ENCODE measurements around the gene SRSF2.
A peak's percentile ranks its signal among the peaks of the same experiment; 100 is the strongest.
"Not testable (repeated sequence)": the region's sequence is repeated elsewhere in the genome, so short reads cannot be mapped to it uniquely, and the experiment has no call there.

Gene SRSF2, protein sequence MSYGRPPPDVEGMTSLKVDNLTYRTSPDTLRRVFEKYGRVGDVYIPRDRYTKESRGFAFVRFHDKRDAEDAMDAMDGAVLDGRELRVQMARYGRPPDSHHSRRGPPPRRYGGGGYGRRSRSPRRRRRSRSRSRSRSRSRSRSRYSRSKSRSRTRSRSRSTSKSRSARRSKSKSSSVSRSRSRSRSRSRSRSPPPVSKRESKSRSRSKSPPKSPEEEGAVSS

DNA sequence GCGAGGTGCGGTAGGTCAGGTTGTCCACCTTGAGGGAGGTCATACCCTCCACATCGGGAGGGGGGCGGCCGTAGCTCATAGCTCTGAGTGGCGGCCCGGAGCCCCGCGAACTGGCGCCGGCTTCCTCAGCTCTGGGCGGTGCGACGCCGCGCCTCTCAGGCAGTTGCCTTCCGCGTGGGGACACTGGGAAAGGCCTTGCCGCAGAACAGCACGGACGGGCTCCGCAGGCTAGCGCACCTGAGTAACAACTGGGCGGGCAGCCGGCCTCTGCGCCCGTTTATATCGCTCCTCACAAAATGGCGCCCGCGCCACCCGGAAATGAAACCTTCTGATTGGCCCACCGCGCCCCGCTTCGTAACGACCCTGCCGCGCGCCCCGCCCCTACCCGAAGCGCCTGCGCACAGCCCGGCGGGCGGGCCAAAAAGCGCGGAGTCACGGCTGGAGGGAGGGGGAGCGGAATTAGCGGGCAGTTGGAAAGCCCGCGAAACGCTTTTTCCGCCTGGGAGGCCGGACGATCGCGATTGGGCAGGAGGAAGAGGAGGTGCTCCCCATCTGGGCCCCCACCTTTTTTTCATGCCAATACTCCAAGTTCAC, at the start of gene SRSF2:
TSS of gene SRSF2 (minus strand) at position 250 of the 594 bp plus-strand sequence. CDS start at position 79, 171 bp downstream.
- DNase-seq: peak; percentile 97

DNA sequence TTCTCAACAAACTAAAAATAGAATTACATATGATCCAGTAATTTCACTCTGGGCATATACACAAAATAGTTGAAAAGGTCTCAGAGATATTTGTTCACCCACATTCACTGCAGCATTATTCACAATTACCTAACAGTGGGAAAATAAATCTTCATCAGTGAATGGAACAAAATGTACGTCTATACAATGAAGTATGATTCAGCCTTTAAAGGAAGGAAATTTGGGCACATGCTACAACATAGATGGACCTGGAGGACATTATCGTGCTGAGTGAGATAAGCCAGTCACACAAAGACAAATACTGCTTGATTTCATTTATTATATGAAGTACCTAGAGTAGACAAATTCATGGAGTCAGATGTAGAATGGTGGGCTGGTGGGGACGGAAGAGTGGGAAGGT, 47.8 kb upstream of the SRSF2 start:
- no peak for DNase-seq

DNA sequence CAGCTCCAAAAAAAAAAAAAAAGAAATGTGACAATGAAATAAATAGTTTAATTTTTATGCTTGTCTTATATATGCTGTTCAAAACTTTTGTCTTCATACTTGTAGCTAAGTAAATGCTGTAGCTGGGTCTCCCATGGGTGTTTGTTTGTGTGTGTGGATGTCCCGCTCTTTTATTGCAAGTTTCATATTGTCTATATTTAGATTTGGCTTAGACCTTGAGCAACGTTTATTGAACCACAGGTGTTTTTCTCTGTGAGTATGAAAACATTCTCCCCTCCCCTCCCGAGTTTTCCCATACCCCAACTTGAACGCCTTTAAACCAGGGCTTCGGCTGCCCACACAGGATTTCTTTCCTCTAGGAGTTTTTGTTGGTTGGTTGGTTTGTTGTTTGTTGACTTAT, 46.0 kb upstream of the SRSF2 start:
- no peak for DNase-seq

DNA sequence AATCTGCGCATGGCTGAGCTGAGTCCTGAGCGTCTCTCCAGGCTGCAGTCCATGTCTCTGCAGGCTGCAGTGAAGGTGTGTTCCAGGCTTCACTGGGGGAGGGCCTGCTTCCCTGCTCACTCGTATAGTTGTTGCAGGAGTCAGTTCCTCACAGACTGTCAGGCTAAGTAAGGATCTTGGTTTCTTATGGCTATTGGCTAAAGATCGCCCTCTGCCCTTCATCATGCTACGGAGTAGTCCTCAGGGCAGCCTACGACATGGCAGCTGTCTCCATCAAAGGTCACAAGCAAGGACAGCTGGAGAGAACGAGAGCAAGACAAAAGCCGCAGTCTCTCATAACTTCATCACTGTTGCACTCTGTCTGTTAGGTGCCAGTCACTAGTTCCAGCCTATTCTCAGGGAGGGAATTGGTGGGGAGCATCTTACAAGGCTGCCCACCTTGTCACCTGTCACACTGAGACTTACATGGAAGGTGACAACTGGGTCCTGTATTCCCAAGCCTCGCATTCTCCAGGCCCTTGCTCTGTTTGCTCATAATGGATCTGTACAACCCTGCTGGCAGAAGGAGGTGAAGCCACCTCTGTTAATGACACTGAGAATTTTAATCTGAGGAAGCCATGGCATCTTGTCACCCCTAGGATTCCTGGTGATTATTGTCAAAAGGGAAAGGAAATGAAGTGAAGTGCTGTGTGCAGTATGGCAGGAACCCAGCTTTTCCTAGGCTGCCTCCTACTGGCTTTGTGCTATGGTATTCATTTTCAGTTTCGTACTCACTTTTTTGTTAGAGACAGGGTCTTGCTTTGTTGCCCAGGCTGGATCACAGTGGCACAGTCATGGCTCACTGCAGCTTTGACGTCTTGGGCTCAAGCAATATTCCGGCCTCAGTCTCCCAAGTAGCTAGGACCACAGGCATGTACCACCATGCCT, 44.2 kb upstream of the SRSF2 start:
- DNase-seq: no peak

DNA sequence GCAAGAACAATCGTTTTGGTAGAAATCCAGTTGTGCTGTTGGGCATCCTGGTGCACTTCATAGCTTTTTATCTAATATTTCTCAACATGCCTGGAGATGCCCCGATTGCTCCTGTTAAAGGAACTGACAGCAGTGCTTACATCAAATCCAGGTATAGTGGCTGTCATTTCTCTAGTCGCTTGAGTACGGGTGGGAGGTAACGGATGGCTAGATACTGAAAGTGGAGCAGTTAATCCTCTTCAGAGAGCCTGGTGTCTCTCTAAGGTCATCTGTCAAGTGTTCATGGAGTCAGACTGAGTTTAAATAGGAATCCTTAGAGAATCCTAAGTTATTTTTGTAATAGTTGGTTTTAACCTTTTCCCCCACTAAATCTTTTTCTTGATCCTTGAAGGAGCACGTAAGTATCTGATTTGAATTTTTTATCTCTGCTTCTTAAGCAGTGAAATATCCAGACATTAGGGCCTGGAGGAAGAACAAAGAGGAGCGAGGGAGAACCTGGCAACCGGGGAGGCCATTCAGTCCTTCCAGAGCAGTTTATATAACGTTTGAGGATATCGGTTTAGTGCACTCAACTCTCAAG, 38.0 kb upstream of the SRSF2 start:
- no peak for DNase-seq

DNA sequence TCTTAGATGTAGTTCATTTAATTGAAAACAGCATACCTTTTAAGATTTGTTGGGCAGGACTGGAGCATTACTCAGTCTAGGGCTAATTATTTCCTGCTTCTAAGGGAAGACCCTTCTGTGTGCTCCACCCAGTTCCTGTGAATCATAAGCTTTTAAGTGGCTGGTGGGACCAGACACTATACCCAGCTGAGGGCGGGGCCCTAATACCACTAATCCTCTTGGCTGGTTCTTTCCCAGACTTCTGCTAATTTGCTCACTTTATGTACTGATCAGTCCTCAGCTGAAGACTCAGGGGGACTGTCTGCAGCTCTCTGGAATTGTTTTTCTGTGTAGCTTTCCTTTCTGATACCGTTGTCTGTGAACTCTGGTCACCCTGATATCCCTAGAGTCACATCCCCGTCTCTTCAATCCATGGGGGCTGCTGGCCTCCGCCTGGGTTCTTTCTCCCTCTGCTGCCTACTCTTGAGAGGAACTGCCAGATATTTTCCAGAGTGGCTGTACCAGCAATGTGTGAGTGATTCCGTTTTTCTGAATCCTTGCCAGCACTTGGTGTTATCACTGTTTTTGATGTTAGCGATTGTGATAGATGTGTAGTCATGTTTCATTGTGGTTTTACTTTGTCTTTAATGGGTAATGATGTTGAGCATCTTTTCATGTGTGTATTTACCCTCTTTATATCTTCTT, 35.9 kb upstream of the SRSF2 start:
- DNase-seq: peak; percentile 55

DNA sequence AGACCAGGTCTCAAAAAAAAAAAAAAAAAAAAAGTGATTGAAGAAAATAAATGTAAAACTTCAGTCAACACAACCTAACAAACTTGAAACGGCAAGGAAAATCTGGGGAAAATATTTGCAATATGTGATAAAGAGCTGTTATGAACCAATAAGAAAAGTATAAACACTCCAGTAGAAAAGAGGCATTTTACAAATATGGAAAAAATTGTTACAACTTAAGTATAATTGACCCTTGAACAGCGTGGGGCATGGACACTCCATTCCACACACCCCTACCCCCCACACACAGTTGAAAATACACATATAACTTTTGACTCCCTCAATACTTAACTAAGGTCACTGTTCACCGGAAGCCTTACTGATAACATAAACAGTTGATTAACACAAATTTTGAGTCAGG, 21.4 kb upstream of the SRSF2 start:
- no peak for DNase-seq

DNA sequence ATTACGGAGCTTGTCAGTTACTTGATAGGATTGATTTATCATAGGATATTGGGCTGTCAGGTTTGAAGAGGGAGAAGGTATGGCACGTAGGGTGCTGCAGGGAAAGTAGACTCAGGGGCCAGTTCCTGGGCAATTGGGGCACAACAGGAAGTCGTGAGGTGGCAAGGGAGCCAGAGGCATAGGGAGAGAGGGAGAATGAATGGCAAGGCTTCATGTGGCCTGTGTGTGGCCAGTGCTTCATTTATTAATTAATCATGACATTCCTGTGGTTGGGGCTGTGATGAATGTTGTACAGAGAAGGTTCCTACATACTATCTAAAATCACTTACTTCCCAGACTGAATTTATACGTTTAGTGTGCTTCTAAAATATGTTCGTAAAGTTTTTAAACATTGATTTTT, 20.1 kb upstream of the SRSF2 start:
- no peak for DNase-seq

DNA sequence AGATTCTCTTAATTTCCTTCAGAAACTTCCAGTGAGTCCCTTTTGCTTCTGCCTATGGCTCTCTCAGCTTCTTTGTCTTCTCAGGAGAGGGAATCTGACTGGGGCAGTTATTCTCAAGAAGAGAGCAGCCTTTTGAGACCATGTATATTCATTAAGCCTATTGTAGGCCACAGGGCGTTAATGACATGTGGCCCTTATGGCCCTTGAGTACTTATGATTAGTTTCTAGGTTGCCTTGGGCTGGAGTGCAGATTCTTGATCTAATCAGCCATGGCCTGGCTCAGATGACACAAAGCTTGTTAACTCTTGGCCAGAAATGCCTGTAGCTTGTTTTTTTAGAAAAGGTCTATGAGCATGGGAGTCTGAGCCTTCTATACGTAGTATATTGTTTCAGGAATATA, 18.2 kb upstream of the SRSF2 start:
- DNase-seq: no peak

DNA sequence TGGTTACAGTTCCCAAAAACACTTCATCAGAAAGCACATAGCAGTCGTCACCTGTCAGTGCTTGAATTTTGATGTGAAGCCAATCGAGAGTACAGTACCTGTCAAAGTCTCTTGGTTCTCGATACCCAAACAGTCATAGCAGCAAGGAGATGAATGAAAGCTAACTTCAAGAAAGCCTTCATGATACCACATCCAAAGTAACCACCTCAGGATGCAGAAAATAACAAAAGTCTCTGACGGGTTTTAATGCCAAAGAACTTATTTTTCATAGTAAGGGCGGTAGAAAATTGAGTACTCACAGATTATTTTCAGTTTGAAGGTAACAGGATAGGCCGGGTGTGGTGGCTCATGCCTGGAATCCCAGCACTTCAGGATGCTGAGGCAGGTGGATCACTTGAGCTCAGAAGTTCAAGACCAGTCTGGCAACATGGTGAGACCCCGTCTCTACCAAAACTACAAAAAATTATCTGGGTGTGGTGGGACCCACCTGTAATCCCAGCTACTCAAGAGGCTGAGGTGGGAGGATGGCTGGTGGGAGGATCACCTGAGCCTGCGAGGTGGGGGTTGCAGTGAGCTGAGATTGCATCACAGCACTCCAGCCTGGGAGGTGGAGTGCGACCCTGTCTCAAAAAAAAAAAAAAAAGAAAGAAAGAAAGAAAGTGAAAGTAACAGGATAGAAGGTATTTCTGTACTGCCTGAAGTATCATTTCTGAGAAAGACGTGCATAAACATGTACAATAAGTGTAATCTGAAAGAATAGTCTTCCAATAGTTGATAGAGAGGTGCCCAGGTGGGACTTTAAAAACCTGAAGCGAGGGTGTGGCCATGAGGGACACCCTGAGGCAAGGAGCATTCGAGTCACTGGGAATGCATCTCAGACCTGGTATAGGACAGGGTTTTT, 16.2 kb upstream of the SRSF2 start:
- peak; percentile 15 for DNase-seq

DNA sequence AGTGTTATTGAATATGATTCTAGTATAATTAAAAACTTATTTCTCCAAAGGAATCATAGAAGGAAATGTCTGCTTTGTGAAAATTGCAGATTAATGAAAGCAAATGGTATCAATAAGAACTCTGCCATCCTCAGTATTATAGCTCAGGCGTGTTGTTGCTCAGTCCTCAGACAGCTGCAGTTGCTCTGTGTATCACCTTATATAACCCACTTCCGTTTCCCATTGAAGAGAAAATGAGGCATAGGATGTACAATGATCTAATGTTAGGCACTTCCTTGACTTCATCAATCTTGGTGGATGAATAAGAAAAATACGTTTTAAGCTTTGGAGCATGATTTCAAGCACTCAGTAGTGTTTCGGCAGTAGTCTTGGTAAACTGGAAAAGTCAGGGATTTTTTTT, 14.9 kb upstream of the SRSF2 start:
- no peak for DNase-seq

DNA sequence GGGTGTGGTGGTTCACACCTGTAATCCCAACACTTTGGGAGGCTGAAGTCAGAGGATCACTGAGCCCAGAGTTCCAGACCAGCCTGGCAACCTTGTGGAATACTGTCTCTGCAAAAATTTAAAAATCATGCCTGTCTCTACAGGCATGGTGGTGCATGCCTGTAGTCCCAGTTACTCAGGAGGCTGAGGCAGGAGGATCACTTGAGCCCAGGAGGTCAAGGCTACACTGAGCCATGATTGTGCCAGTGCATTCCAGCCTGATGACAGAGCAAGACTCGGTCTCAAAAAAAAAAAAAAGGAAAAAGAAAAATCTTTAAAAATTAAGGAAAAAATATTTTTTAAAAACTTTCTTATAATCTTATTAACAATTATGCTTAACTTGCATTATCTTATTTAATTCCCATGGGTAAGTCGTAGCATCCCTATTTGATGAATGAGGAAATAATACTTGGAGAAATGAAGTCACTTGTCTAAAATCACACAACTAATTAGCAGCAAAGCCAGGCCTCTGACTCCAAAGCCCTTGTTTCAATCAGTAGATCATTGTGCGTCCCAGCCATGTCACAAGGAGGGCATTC, 14.4 kb upstream of the SRSF2 start:
- no peak for DNase-seq

DNA sequence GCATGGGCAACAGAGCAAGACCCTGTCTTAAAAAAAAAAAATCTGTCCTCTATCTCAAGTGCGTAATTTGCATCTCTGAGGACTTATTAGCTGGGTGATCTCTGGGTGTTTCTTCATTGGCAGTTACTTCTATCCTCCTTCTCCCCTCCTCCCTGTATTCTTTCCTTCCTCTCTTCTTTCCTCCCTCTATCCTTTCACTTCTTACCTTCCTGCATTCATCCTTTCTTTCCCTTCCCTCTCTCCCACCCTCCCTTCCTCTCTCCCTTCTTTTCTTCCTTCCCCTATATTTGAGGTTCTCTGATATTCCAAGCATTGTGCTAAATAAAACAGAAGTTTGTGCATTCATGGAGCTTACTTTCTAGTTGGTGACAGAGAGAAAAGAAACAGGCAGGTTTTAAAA, 11.5 kb upstream of the SRSF2 start:
- no peak for DNase-seq

DNA sequence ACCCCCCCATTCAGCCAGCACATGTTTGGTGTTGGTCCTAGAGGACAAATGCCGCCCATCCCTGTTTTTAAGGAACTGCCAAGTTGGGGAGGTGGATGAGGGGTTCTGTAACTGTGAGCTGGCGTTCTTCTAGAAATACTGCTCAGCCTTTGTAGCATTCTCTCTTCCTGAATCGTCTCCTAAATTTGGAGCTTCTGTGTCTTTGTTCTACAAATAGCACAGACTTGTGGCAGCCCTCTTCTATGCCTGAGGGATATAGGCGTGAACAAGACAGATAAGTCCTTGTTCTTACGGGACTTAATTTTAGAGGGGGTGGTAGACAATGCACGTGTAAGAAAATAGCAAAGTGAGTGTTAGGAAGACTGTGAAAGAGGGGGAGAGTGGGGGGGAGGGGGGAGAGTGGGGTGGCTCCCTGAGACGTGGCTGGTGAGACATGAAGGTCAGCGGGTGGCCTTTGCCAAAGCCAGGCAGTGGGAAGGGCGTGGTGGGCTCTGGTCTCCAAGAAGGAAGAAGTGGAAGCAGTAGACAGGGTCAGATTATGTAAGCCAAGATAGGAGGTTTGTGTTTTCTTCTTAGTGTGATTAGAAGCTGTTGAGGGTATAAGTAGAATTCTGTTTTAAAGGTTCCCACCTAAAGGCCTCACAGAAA, 10.7 kb upstream of the SRSF2 start:
- no peak for DNase-seq

DNA sequence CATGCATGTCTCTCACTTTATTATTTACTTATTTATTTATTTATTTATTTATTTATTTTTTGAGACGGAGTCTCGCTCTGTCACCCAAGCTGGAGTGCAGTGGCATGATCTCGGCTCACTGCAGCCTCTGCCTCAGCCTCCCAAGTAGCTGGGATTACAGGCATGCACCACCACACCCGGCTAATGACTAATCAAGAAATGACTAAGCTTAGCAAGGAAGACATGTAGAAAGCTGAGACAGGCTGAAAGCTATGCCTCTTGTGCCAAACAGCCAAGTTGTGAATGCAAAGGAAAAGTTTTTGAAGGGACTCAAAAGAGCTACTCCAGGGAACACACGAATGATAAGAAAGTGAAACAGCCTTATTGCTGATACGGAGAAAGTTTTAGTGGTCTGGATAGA, 8.7 kb upstream of the SRSF2 start:
- not testable (repeated sequence) for DNase-seq

DNA sequence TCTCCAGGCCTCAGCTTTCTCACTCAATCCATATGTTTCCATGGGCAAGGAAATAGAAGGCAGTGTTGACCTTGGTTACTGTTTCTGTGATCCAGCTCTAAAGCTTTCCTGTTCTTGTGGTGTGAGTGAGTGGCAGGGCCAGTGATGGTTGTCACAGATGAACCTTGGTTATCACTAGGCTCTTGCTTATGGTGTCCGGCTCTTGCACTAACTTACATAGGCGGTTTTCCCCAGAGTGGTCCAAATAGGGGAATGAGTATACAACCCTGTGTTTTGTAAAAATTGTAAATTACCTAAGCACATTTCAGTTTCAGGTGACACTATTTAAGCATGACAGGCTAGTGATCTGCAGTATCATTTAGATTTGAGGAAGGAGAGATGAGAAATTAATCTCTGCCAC, 7.6 kb upstream of the SRSF2 start:
- no peak for DNase-seq

DNA sequence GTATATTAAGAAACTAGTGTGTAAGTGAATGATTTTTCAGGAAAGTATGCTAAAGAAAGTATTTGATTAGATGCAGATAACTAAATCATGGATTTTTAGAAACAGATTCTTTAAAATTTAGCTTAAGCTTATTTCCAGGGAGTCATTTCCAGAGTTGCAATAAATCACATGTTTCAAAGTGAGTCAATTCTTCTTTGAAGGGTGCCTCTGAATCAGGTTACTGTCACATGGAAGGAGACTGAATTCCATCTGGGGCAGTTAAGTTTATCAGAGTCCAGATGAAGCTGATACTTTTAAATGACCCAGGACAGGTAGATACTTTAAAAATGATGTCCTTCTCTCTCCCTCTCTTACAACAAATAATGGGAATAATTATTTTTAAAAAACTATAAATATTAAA, 5.8 kb upstream of the SRSF2 start:
- no peak for DNase-seq

DNA sequence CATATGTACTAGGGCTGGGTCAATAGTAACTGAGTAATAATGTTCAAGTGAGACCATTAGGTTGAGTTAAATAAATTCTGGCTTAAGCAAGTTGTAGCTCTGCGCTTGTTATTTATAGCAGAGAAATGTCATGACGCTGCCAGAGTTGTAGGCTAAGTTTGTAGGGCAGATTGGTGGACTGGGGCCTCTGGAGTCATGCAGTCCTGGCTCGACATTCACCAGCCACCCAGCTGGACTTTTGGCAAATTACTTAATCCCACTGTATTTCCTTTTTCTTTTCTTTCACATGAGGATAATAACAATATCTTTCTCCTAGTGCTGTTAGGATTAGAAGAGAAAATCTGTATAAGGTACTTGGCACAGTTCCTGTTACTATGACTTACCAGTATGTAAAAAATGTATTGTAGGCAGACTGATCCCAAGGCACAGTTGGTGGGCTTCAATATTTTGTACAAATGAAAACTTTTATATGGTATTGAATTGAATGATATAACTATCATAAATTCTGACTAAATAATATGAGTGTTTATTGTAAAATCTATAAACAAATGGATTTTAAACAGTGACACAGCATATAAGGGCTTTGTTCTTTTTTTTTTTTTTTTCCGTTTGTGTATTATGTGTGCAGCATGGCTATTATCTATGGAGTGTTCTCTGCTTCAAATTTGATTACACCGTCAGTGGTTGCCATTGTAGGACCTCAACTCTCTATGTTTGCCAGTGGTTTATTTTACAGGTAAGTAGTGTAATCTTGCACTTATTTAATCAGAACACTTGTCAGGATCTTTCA, 3.4 kb upstream of the SRSF2 start:
- no peak for DNase-seq

DNA sequence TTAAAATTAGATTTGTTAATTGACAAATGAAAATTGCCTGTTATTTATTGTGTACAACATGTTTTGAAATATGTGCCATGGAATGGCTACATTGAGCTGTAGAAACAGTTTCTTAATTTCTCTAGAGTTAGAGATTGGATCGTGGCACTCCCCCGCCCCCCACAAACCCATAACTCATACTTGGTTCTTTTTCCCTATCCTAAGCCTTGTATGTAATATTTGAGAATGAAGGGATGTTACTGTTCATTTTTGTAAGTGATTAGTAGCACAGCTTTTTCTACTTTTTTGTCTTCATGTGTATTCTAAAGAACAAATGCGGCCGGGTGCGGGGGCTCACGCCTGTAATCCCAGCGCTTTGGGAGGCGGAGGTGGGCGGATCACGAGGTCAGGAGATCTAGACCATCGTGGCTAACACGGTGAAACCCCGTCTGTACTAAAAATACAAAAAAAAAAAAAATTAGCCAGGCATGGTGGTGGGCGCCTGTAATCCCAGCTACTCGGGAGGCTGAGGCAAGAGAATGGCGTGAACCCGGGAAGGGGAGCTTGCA, 2.5 kb upstream of the SRSF2 start:
- DNase-seq: not testable (repeated sequence)

DNA sequence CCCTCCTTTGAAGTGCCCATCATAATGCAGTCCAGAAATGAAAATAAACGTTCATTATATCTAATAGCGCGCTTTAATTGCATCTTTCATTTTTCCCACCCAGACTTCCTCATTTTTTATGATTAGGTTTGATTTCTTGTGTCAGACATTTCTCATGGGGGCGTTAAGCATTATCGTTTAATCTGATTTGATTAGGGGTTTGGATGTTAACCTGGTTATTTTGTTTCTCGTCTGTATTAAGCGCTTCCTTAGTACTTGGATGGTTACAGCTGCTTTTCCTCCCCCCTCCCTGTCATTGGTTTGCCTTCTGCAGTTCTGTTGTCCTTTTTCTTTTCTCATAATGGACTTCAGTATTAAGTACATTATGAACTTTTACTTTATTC, 1.3 kb upstream of the SRSF2 start:
- DNase-seq: no peak

Data from stimulated activated naive CD4-positive, alpha-beta T cell treated with Interleukin-2 at 50 U/mL for 16 hours (primary cell).